ENCODE measurements around the gene AZIN2. TPM values are rescaled to one million over a fixed set of nuclear protein-coding genes. Genes with fewer than 3 reads are reported as not detected.

The AZIN2 gene
- total and polyA plus RNA-seq, 2 donors (not counting 3 experiments of a cell fraction or from before 2014, with no cell fraction given) = 0.91 to 1.4 TPM

- H3K4me1 ChIP-seq (ENCODE audit: control insufficient read depth, extremely low read depth, insufficient read depth, low read length) = no peaks in the 10 kb centered on the region
- BruUV-seq (replicated peaks) = no TSS peak
- peaks cover 0 to 39% of the 10 kb centered on the region in 2 experiments for H3K36me3 ChIP-seq (ENCODE audit: control insufficient read depth in 2 of 2, extremely low read depth in 1 of 2, insufficient read depth in 2 of 2, low read length in 2 of 2)
- H3K4me2 ChIP-seq (ENCODE audit: insufficient read depth, low read length) = no peak overlapping the region
- dilution Hi-C loops (cut with MboI; ENCODE audit: extremely low pct_ligation_motif_present, low sequenced_read_pairs) (no loop called here), intact Hi-C loops (cut with micrococcal nuclease) (no loop called here)
- POLR2A ChIA-PET = no interaction called here
- CTCF ChIA-PET = interaction anchor here (1.0 to 1.3 kb wide), 5 partner anchors 10 to 21 kb away, joined by 3 to 5 read pairs (median 3); no protein-coding TSS in a partner anchor
- H3K9ac ChIP-seq (replicated peaks; ENCODE audit: extremely low read depth, insufficient read depth, low read length) = no peak overlapping the region
- H3K27ac ChIP-seq (ENCODE audit: insufficient read depth, low read depth, low read length) = no peak overlapping the region
- H3K9me3 ChIP-seq (replicated peaks; ENCODE audit: control insufficient read depth, insufficient read depth, low read length) = no peaks in the 10 kb centered on the region
- H3K9me1 ChIP-seq (replicated peaks; ENCODE audit: control insufficient read depth, extremely low read depth, insufficient read depth, low read length) = no peaks in the 10 kb centered on the region
- TF ChIP-seq GATA2 (IDR thresholded peaks at IDR 0.05; ENCODE audit: insufficient read depth, insufficient read length, low read depth, low read length) (no peak), MYC (IDR thresholded peaks at IDR 0.05; ENCODE audit: low read depth, low read length) (no peak), CTCF (IDR thresholded peaks at IDR 0.05; ENCODE audit: extremely low read depth in 1 of 2, insufficient read depth in 1 of 2, low read depth in 1 of 2, low read length in 2 of 2) (peak; percentile 10 to 38)
- no peaks in the 10 kb centered on the region for H3K79me2 ChIP-seq (ENCODE audit: control insufficient read depth, insufficient read depth, low read length)
- no peaks in the 10 kb centered on the region for H3K27me3 ChIP-seq (ENCODE audit: control insufficient read depth in 2 of 2, insufficient read depth in 2 of 2, low read length in 2 of 2)
- FAIRE-seq (no peak), DNase-seq (ENCODE audit: low read depth, low spot score) (no peak)
- no peak overlapping the region for H2AFZ ChIP-seq (ENCODE audit: low read depth, low read length)
- no peak overlapping the region for H3K4me3 ChIP-seq (replicated peaks in 1 of 3; ENCODE audit: insufficient read depth in 1 of 3, low read depth in 1 of 3, low read length in 3 of 3)
- H4K20me1 ChIP-seq (replicated peaks; ENCODE audit: control insufficient read depth, extremely low read depth, insufficient read depth, low read length) = no peaks in the 10 kb centered on the region
Measured at GRCh38 chr1:33147997-33148314, 67.0 kb downstream of the AZIN2 start.

GRCh38 chr1:33148615-33149014 is 67.7 kb downstream of the AZIN2 start:
- CTCF ChIA-PET = interaction anchor here (1.1 to 1.2 kb wide), 2 partner anchors 12 to 20 kb away, joined by 3 read pairs; no protein-coding TSS in a partner anchor
- Histone ChIP-seq H3K4me3 (replicated peaks in 1 of 3; ENCODE audit: insufficient read depth in 1 of 3, low read depth in 1 of 3, low read length in 3 of 3) (no peak overlapping the region), H3K9me3 (replicated peaks; ENCODE audit: control insufficient read depth, insufficient read depth, low read length) (no peaks in the 10 kb centered on the region), H3K27me3 (ENCODE audit: control insufficient read depth in 2 of 2, insufficient read depth in 2 of 2, low read length in 2 of 2) (no peaks in the 10 kb centered on the region), H3K36me3 (ENCODE audit: control insufficient read depth in 2 of 2, extremely low read depth in 1 of 2, insufficient read depth in 2 of 2, low read length in 2 of 2) (peaks cover 0 to 39% of the 10 kb centered on the region in 2 experiments), H3K9ac (replicated peaks; ENCODE audit: extremely low read depth, insufficient read depth, low read length) (no peak overlapping the region), H4K20me1 (replicated peaks; ENCODE audit: control insufficient read depth, extremely low read depth, insufficient read depth, low read length) (no peaks in the 10 kb centered on the region), H3K4me1 (ENCODE audit: control insufficient read depth, extremely low read depth, insufficient read depth, low read length) (no peaks in the 10 kb centered on the region), H2AFZ (ENCODE audit: low read depth, low read length) (no peak overlapping the region), H3K27ac (ENCODE audit: insufficient read depth, low read depth, low read length) (no peak overlapping the region), H3K9me1 (replicated peaks; ENCODE audit: control insufficient read depth, extremely low read depth, insufficient read depth, low read length) (no peaks in the 10 kb centered on the region), H3K4me2 (ENCODE audit: insufficient read depth, low read length) (no peak overlapping the region), H3K79me2 (ENCODE audit: control insufficient read depth, insufficient read depth, low read length) (no peaks in the 10 kb centered on the region)
- TF ChIP-seq MAX (IDR thresholded peaks at IDR 0.05; ENCODE audit: insufficient read depth, insufficient read length) = no peak
- TF ChIP-seq MYC (IDR thresholded peaks at IDR 0.05; ENCODE audit: low read depth, low read length) = no peak
- no peak for TF ChIP-seq EZH2 (IDR thresholded peaks at IDR 0.05; ENCODE audit: borderline replicate concordance, low read depth, low read length, severe bottlenecking)
- TF ChIP-seq JUN (IDR thresholded peaks at IDR 0.05; ENCODE audit: borderline replicate concordance, insufficient read depth, insufficient read length, low read depth) = no peak
- TF ChIP-seq POLR2AphosphoS5 (IDR thresholded peaks at IDR 0.05; ENCODE audit: insufficient read depth, low read depth, low read length) = no peak
- TF ChIP-seq GATA2 (IDR thresholded peaks at IDR 0.05; ENCODE audit: insufficient read depth, insufficient read length, low read depth, low read length) = no peak
- no peak for TF ChIP-seq CTCF (IDR thresholded peaks at IDR 0.05; ENCODE audit: extremely low read depth in 1 of 2, insufficient read depth in 1 of 2, low read depth in 1 of 2, low read length in 2 of 2)
- TF ChIP-seq FOS (IDR thresholded peaks at IDR 0.05; ENCODE audit: borderline replicate concordance, insufficient read depth, low read length) = no peak
- TF ChIP-seq POLR2A (IDR thresholded peaks at IDR 0.05; ENCODE audit: low read depth, low read length) = no peak
- POLR2A ChIA-PET = no interaction called here
- dilution Hi-C loops (cut with MboI; ENCODE audit: extremely low pct_ligation_motif_present, low sequenced_read_pairs) = no loop called here
- BruUV-seq (replicated peaks) = no TSS peak
- no peak for FAIRE-seq
- intact Hi-C loops (cut with micrococcal nuclease) = no loop called here
- no peak for DNase-seq (ENCODE audit: low read depth, low spot score)
